ENCODE measurements around the gene C4orf17.
A peak's percentile ranks its signal among the peaks of the same experiment; 100 is the strongest.

The C4orf17 gene

DNA sequence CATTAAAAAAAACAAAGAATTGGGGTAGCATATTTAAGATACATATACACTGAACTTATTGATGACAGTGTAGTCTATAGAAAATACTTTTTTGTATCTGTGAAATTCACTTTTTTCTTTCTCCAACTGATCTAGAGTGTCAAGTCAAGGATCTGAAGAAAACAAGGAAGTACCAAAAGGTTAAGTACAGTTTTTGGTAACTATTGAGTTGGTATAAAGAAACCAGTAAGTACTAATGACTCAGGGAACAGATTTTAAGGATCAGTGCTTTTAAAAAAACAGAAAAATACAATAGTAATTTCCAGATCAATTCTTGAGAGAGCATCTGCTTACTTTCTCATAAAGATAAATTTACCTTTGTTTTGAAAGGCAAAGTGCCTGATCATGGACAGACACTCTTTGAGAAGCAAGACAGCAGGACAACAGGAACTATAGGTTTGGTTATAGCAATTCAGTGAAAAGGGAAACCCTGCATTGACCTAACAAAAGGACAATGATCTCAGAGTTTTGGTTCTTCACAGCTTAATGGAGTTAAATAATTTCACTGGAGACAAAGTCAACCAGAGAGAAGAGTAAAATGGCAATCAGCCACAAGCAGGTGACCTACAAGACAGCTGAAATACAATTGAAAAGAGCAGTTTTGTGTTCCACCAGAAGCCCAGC, 29.6 kb downstream of the C4orf17 start:
- DNase-seq: no peak

DNA sequence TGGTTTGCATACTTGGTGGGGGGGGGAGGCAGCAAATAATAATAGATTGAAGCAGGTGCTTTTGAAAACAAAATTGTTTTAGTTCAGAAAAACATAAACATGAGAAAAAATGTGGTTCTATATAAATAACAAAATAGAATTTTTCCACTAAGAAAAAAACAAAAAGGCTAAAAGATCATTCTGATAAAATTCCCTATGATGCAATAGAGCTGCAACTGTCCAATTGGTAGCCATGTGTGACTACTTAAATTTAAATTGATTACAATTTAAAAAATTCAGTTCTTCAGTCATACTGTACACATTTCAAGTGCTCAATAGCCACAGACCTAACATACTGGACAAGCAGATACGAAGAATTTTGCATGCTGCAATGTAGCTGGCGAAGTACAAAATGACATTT, 42.1 kb downstream of the C4orf17 start:
- DNase-seq: no peak

DNA sequence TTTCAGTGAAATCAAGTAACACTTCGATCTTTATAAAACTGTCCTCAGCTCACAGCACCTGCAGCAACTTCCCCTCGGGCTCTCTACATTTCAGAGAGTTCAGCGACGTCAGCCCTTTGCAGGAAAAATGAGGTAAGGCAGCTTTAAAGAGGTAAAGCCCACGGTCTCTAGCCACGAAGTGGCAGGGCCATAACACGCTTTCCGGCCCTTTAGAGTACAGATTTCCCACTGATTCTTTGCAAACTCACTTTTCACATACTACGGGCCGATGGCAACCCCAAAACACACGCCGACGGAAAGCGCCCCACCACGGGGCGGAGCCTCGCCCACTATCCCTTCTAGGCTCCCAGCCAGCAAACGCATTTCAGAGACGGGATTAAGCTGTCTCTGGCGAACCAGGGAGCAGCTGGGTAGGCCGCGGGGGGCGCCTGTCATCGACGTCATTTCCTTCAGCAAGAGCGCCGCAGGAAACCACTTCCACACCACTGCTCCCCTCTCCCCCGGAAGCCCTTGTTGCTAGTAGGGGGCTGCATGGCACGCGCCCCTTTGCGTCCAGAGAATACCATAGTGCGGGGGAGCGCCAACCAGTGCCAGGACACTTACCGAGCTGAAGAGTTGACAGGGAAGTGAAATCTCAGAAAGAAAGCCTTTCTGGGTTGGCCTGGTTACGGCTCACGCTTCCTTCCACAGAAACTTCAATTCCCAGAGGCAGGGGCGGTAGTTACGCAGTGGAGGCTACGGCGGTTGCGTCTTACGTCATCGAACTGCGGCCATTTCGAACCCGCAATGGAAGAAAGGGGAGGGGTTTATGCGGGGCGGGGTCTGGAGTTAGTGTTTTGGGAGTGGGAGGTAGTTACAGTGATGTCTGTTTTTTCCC, 52.7 kb downstream of the C4orf17 start, which contains the start of gene TRMT10A:
Gene TRMT10A, minus strand, starts transcription at position 730 of the 877 bp plus-strand sequence. CDS start 4,701 bp downstream, outside the sequence.
- peak; percentile 93 for DNase-seq

DNA sequence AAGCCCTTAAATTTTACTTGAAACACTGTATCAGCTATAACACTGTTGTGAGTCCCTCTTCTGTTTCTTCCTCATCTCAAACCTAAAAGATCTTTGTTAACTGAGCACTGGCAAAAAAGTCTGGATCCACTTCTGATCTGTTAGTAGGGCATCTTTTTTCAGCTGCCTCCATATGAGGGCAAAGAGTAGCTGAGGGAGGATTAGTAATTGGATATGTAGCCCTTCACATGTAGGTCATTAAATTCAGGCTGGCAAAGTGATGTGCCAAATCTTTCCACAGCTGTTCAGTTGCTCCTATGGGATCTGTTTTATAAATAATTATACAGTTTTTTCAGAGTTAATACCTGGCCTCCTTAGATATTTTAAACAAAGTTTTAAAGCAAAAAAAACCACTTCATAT, 54.1 kb downstream of the C4orf17 start:
- DNase-seq: no peak

DNA sequence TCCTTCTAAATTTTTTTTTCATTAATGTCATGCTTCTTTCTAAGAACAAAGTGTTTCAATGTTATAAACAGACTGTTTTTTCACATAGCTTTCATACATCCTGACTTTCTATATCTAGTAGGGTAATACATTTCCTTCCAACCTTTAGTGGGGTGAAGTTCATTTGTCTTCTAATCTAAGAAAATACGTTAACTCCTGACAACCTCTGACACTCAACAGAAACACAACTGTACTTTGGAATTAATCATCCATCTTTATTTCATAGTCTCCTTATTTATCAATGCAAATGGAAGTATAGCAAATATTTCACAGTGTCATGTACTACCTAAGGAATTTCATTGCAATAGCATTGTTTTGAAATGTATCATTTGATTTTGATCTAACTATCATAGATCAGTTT, 61.1 kb downstream of the C4orf17 start:
- DNase-seq: no peak

DNA sequence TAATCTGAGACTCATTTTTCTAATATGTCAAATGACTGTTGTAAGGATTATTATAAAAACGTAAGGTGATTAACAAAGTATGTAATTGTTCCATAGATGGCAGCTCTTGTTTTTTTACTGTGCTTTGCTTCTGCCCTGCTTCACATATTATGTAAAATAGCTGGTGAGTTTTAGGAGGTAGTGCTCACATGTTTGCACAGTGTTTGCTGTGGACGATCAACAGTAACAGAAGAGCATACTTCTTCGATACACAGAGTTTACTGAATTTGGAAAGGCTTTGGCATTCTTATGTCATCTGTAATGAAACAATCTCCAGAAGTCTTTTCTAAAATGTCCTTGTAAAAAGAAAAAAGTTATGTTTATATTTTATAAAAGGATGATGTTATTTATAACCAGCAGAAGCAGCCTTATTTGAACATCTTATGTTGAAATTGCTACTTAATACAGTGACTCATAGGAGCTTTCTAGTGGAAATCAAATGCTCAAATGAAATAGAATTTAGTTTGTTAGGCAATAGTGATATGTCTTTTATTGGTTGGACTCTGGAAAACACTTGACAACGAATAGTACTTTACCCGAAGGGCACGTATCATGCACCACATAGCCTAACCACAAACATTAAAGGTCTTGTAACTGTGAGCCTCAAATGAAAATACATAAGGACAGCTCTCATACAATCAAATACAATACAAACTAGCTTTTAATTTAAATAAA, 61.9 kb downstream of the C4orf17 start:
- DNase-seq: no peak

DNA sequence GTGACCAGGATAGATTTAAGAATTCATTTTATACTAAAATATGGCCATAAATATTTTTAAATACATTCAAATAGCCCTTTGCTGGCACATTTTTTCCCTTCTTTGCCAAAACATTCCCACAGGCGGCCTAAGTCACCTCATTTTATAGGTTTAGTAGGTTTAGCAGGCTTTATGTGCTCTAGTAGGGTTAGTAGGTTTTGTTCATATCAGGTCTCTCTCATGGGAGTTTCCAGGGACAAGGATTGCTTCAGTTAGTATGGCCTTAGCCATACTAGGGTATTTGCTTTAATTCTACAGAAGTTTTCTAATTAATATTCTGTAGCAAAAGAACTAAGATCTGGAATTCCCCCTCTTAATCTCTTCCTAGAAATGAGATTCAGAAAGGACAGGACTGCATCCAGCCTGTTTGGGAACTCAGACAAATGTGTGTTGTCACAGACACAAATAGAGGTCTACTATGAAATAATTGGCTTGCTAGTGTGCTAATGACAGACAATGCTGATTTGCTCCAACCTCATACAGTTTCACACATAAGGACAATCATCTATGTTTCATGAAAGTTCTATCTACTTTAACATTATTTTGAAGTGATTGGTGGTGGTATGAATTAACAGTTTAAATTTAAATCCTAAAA, 63.0 kb downstream of the C4orf17 start:
- DNase-seq: no peak

DNA sequence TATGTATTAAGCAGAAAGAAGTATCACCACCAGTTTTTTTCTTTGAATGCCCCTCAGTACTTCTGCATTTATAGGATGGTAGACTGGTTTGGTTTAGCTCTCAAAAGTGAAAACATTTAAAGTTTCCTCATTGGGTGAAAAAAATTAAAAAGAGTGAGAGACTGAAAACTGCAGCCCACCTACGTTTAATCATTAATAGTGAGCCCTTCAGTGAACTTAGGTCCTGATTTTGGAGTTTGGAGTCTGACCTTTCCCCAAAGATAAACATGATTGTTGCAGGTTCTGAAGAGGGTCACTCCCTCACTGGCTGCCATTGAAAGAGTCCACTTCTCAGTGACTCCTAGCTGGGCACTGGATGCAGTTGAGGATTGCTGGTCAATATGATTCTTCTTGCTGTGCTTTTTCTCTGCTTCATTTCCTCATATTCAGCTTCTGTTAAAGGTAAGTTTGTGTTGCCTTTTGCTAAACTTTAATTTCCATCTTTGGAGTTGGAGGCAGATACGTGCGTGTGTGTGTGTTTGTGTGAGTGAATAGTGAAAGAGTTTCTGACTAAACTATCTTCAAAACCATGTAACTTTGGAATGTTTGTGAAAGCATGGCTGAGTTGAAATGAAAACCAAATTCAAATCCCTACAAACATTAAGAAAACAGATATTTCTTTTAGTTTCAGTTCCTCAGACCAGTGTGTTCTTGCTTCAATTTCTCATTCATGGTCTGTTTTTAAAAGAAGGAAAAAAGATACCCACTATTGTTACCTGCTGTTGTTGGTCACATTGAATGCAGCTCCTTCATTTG, 63.9 kb downstream of the C4orf17 start, which contains the start of gene MTTP:
Gene MTTP, plus strand, starts transcription at position 295 of the 795 bp plus-strand sequence. Its CDS starts 86 bp downstream, at position 381.
- DNase-seq: no peak

DNA sequence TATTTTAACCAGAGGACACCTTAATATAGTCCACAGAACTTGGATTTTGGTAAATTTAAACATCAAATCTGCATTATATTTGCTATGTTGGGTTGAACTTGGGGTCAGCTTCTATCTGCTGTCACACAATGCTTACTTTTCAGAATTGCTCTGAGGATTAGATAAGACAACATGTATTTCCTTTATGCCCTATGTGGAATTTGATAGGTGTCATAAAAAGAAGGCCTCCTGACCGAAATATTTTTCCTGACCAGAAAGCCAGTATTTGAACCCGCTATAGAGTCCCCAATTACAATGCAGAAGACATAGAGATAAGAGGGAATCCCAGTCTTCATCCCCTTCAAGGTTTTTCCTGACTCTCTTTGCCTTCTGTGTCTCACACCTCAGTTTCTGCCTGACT, 67.9 kb downstream of the C4orf17 start:
- no peak for DNase-seq

DNA sequence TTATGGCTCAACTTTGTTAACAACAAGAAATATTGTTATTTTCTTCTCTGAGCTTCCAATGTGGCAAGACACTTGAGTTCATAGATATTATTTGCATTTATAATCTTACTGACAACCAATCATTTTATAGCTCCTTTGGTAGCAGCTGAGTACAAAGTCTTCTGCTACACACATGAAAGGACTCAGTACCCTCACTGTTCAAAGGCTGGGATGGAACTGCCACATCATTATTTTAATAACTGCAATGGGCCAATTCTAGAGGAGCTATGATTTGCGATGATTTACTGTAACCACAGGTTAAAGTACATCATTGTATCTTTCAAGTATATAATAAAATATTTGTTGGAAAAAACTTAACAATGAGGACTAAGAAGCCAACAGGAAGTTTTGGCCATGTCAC, 74.7 kb downstream of the C4orf17 start:
- no peak for DNase-seq

DNA sequence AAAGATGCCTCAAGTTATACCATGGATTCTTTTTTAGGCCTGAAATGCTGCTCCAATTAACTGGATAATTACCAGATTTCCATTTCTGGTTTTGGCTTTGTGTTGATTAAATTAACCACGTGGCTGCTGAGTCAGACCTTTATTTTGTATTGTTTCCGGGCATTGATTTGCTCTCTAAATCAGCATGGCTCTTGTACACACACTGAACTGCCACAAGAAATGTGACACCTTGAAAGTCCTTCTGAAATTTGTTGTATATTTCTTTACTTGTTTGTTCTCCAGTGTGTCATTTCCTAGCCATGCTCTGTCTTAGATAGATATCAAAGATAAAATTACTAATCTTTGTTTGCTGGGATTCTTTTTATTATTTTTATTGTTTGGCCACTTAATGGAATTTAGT, 75.5 kb downstream of the C4orf17 start:
- DNase-seq: no peak

DNA sequence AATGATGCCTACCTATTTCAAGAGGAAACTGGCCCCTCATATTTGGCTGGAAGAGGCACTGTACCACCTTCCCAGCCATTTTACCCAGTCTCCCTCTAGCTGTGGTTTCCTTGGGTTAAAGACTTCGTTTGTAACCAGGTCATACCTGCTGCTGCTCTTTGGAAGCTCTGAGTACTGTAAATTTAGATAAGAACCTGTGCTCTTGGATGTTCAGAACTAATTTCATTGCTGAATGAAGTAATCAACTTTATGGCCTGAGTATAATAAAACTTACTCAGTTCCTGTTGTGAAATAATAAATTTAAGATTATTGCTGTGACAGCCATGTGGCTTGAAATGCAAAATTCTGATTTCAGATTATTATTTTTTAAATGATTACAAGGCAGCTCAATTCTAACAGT, 76.0 kb downstream of the C4orf17 start:
- no peak for DNase-seq

DNA sequence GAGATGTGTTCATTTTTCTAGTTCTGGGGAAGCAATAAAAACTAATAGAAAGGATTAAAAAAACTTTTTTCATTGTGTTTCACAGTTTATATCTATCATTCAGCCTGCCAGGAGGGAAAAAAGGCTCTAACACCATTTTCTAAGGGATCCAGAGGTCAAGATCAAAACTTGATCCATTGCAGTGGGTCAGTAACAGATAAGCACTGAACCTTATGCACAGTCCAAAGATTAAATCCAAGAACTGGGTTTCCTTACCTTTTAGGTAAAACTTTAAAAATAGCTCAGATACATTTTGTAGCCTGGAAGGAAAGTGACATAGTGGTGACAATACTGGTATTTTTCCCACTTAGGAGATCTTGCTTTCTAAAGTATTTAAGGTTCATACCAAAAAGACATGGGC, 76.5 kb downstream of the C4orf17 start:
- no peak for DNase-seq

DNA sequence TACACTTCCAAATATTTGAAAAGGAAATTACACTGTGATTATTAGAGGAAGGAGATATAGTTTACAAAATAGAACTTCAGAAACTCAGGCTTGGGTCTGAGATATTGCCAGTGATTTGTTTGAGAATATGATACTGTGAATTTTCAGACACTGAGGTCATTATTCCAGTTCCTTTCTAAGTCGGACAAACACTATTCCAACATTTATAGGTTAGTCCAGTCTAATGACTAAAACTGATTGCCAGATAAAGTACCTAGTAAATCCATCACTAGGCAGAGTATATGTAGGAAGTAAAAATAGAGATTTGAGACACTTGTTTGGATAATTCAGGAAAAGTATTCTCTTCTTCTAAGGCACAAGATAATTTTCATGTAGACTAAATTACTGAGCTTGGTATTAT, 77.0 kb downstream of the C4orf17 start:
- DNase-seq: no peak

DNA sequence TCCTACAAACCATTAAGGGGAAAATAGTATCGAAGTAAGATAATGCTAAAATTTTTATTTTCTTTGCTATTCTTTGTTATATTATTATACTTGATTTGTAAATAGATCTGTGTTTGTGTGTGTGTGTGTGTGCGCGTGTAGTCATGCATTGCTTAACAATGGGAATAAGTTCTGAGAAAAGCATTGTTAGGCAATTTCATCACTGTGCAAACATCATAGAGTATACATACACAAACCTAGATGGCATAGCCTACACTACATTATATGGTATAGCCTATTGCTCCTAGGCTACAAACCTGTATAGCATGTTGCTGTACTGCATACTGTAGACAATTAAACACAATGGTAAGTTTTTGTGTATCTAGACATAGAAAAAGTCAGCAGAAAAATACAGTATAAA, 80.9 kb downstream of the C4orf17 start:
- no peak for DNase-seq

All from stimulated activated CD4-positive, alpha-beta T cell treated with anti-CD3 and anti-CD28 coated beads, Interleukin-4, amount 100 ng/mL, for 1 hour (primary cell).